ENCODE data around the gene RIMS3.

DNA sequence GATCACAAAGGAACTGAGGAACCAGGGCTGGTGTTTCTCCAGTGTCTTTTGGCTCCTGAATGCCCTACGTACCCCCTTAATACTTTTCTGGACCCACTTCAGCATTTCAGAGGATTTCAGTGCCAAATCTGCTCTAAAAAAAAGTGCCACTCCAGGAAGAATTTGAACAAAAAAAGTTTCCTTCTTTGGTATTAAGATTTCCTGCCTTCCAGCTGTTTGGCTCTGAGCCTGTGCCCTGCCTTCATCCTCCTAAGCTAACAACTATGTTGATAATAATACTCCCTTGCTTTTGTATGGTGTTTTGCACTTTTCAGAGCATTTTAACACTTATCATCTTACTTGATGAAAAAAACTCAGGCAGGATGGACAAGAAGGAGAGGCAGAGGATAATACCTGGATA is 11.0 kb upstream of the RIMS3 start:
- TF ChIP-seq EGR1 (IDR thresholded peaks at IDR 0.05), result no peak
- TF ChIP-seq, protein P1, sequence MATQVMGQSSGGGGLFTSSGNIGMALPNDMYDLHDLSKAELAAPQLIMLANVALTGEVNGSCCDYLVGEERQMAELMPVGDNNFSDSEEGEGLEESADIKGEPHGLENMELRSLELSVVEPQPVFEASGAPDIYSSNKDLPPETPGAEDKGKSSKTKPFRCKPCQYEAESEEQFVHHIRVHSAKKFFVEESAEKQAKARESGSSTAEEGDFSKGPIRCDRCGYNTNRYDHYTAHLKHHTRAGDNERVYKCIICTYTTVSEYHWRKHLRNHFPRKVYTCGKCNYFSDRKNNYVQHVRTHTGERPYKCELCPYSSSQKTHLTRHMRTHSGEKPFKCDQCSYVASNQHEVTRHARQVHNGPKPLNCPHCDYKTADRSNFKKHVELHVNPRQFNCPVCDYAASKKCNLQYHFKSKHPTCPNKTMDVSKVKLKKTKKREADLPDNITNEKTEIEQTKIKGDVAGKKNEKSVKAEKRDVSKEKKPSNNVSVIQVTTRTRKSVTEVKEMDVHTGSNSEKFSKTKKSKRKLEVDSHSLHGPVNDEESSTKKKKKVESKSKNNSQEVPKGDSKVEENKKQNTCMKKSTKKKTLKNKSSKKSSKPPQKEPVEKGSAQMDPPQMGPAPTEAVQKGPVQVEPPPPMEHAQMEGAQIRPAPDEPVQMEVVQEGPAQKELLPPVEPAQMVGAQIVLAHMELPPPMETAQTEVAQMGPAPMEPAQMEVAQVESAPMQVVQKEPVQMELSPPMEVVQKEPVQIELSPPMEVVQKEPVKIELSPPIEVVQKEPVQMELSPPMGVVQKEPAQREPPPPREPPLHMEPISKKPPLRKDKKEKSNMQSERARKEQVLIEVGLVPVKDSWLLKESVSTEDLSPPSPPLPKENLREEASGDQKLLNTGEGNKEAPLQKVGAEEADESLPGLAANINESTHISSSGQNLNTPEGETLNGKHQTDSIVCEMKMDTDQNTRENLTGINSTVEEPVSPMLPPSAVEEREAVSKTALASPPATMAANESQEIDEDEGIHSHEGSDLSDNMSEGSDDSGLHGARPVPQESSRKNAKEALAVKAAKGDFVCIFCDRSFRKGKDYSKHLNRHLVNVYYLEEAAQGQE (IDR thresholded peaks at IDR 0.05; ENCODE audit: low read depth), result no peak

Measured in Ishikawa (cell line).